C4-2B (cell line): ENCODE results near the gene MAP4K1.
A peak's percentile ranks its signal among the peaks of the same experiment; 100 is the strongest.

Source experiments
- H3K27ac ChIP-seq: fragments of 450-650 bp; 2 replicates; pipeline ENCODE4 v1.5.1; 2017
- ZFX ChIP-seq: fragments of 450-650 bp; IDR thresholded peaks from 2 replicates; pipeline ENCODE4 v1.6.1; 2017
- TF ChIP-seq, protein P1 (sequence below): fragments of 450-650 bp; conservative IDR thresholded peaks from 2 replicates; pipeline ENCODE4 v1.5.1; 2017; ENCODE audit warnings: mild to moderate bottlenecking

Gene MAP4K1

DNA sequence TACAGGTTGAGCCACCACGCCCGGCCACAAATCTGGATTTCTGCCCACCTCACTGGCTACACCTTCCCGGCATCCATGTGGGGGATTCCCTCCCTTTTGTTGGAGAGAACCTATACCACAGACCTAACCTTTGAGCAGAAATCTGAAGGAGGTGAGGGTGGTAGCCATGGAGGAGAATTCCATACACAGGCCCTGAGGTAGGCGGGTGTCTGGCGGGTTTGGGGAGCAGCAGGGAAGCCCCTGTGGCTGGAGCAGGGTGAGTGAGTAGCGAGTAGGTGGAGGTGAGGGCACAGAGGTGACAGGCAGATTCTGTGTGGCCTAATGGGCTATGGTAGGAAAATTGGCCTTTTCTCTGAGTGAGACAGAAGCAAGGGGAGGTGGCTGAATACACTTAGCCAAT, 11.8 kb upstream of the MAP4K1 start:
- TF ChIP-seq, protein P1, sequence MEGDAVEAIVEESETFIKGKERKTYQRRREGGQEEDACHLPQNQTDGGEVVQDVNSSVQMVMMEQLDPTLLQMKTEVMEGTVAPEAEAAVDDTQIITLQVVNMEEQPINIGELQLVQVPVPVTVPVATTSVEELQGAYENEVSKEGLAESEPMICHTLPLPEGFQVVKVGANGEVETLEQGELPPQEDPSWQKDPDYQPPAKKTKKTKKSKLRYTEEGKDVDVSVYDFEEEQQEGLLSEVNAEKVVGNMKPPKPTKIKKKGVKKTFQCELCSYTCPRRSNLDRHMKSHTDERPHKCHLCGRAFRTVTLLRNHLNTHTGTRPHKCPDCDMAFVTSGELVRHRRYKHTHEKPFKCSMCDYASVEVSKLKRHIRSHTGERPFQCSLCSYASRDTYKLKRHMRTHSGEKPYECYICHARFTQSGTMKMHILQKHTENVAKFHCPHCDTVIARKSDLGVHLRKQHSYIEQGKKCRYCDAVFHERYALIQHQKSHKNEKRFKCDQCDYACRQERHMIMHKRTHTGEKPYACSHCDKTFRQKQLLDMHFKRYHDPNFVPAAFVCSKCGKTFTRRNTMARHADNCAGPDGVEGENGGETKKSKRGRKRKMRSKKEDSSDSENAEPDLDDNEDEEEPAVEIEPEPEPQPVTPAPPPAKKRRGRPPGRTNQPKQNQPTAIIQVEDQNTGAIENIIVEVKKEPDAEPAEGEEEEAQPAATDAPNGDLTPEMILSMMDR: no peak
- no peak for TF ChIP-seq ZFX
- H3K27ac ChIP-seq: no peak overlapping the region

DNA sequence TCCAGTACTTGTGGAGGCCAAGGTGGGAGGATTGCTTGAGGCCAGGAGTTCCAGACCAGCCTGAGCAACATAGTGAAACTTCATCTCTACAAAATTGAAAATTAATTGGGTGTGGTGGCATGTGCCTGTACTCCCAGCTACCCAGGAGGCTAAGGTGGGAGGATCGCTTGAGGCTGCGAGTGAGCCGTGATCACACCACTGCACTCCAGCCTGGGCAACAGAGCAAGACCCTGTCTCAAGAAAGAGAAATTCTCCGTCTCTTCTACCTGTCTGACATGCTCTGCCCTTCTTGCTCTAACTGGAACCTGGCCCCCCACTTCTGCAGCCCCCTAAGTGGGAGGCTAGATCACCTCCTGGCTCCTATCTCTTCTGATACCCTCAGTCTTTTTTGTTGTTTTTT, 8.6 kb upstream of the MAP4K1 start:
- no peak overlapping the region for H3K27ac ChIP-seq
- TF ChIP-seq, protein P1: no peak
- TF ChIP-seq ZFX: no peak

DNA sequence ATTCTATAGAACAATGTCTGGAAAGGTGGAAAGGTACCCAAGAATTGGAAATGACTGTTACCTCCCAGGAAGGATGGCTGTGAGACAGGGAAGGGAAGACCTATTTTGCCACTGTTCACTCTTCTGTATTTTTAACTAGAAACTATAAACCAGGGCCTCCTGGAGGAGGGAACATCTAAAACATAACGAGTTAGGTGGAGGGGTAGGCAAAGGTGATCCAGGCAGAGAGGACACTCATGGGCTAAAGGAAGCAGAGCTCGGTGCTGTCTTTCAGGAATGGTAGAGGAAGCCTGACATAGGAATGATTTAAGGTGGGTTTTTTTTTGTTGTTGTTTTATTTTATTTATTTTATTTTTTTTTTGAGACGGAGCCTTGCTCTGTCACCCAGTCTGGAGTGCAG, 7.1 kb upstream of the MAP4K1 start:
- TF ChIP-seq, protein P1: no peak
- TF ChIP-seq ZFX: no peak
- no peak overlapping the region for H3K27ac ChIP-seq

DNA sequence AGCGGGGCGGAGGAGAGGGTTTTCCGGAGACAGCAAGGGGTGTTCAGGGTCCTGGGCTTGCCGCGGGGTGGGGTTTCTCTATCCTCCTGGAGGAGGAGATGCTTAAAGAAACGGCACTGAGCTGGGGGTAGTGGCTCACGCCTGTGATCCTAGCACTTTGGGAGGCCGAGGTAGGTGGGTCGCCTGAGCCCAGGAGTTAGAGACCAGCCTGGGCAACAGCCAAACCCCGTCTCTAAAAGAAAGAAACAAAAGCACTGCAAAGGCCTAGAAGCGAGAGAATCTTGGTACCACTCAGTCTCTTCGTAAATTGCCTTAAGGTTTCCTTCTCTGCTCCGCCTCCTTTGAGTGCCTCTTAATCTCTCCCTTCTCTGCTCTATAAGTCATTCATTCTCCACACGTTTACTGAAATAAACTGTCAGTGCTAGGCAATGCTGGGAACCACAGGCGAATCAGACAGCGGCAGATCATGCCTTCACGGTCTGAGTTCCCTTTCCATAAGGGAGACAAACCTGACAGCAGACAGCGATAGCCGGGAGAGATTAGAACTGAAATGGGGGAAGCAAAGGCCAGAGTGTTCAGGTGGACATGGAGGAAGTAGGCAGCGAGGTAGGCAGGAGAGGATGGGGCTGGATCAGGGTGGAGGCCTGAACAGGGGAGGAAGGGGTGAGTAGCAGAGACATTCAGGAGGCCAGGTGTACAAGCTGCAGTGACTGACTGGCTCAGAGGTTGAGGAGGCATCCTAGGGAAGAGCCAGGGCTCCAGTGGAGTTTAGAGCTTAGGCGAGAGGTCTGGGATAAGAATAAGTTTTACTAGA, 1.8 kb upstream of the MAP4K1 start:
- TF ChIP-seq, protein P1: no peak
- no peak for TF ChIP-seq ZFX
- peak overlapping the region; percentile 93 for H3K27ac ChIP-seq

DNA sequence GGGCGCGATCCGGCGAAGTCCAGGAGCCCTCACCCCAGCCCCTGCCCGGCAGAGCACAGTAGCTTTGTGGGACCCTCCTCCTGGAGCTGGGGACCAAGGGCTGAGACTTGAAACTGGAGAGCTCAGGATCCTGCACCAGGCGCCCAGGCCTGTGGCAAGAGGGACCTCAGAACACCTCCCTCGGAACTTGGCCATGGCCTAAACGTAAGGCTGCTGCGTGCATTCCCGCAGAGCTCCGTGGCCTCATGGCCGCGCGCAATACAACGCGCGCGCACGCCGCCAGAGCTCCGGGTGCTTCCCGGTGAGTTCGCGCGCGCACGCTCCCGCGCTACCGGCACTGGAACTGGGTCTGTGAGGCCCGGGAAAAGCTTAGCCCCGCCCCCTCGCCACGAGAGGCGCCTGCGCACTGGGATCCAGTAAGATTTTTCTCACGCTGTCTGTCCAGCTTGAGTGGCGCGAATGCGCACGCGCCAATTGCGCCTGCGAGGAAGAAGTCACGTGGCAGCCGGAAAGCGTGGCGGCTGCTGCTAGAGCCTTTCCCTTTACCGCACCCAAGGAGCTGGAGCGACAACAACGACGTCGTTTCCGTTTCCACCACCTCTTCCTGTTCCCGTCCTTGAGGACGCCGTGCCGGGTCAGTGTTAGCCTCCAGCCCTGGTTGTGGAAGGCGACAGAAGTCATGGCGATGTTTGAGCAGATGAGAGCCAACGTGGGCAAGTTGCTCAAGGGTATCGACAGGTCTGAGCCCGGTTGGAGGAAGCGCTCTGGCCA, 1.0 kb upstream of the MAP4K1 start, which contains the start of gene EIF3K:
Gene EIF3K, plus strand, starts transcription at position 599 of the 771 bp plus-strand sequence. Its CDS starts 81 bp downstream, at position 680.
- TF ChIP-seq, protein P1: no peak
- peak; percentile 53; the same call in 1 of the 2 replicates for TF ChIP-seq ZFX
- peak within 1 kb of the TSS; percentile 93 for H3K27ac ChIP-seq

DNA sequence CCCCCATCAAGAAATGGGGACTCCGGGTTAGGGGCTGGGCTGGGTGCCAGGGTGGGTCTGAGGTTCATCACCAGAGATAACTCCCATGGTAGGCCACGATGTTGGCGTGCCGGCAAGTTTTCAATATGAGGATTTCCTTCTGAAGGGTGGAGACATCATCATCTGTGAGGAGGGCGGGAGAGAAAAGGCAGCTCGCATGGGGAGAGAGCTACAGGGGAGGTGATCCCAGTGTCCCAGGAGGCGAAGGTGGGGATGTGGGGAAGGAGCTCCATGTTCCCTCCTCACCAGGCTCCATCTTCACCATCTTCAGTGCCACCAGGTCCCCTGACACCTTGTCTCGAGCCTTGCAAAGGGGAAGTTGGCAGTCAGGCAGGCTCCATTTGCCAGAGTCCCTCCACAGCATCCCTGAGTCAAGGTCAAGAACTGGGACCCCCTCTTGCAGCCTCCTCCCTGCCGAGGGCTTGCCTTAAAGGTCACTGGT, 430 bp downstream of the MAP4K1 start:
- no peak for TF ChIP-seq ZFX
- TF ChIP-seq, protein P1: no peak
- H3K27ac ChIP-seq: peak overlapping the region; percentile 93; the same call in 1 of the 2 replicates

DNA sequence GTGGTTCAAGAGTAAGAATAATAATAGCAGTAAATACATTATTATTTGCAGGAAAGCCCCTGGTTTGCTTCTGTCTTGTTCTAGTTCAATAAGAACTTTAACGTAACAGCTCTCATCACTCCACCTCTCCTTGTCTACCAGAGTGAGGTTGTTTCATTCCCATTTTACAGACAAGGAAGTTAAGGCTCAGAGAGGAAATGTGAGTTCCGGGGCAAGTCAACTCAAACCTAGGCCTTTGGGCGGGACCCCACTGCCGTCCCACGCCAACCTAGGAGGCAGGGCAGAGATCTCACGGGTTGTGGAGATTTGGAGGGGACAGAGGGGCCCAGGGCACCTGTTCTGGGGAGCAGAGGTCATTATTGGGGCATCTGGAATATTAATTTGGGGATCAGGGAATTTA, 1.5 kb downstream of the MAP4K1 start:
- no peak for TF ChIP-seq ZFX
- TF ChIP-seq, protein P1: no peak
- H3K27ac ChIP-seq: no peak overlapping the region
